GM18526 (cell line): ENCODE results near the gene NME3.

Experiments used
- POLR2A ChIP-seq: IDR thresholded peaks from 3 replicates; pipeline ENCODE4 v1.6.1; 2011; ENCODE audit not compliant: insufficient read length; ENCODE audit errors: extremely low read depth

The NME3 gene

DNA sequence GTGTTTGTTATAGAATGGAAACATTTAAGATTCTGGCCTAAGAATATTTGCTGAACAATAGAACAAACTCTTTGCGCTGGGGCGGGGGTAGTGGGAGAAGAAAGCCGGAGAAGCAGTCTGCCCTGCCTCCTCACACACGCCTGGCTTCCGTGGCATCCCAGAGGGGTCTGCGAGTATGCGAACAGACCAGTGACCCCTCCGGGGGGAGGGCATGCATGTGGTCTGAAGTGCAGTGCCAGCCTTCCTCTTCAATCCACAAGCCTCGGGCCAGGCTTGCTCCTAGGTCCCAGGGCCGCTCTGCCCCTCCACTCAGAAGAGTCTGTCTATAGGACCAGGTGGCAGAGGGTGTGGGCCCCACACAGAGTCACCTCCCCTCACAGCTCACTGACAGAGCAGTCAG is 36.3 kb upstream of the NME3 start:
- TF ChIP-seq POLR2A: no peak

DNA sequence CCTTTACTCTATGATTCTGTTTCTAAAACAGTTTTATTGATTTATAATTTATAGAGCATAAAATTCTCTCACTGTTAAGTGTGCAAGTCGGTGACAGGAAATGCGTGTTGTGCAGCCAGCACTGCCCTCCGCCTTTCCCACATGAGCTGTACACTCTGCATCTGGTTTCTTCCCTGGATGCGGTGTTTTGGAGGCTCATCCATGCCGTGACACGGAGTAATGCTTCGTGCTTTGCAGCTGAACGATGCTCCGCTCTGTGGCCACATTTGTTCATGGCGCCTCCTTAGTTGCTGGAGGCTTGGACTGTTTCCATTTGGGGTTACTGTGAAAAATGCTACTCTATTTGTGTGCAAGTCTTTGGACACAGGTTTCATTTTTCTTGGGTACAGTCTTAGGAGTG is 29.4 kb upstream of the NME3 start:
- TF ChIP-seq POLR2A: no peak

- no peak for TF ChIP-seq POLR2A
Measured at GRCh38 chr16:1794908-1795666, 23.7 kb upstream of the NME3 start.

- TF ChIP-seq POLR2A: no peak
Measured at GRCh38 chr16:1794221-1794871, 23.0 kb upstream of the NME3 start.

DNA sequence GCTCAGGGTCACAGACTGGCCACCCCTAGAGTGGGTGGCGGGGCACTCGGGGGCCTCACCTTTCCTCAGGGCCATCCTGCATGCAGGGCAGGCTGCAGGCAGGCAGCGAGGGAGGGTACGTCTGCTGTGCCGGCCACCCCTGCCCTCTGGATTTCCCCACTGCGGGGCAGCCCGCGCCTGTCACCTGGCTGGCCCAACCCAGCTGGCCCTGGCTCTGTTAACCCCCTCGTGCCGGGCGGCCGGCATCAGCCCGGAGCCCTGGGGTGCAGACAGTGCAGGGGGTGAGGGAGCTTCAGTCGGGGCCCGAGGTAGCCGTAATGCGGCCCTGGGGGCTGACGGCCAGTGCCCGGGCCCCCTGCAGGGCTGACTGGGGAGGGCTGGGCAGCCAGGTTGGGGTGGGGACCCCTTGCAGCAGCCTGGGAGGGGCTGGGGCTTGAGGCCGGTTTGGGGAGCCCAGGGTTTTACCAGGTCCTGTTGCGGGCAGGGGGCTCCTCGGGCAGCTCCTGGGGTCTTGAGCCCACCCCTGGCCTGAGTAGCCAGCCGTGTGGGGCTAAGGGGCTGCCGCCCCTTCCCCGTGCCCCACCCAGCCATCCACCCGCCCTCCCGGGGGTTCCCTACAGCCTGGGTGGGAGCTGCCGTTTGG is 22.4 kb upstream of the NME3 start, which contains the start of gene IGFALS:
Gene IGFALS (minus strand): TSS at position 128 of the 643 bp plus-strand sequence. CDS start 53 bp downstream, at position 75.
- no peak for TF ChIP-seq POLR2A

- no peak for TF ChIP-seq POLR2A
Measured at GRCh38 chr16:1792836-1793577, 21.7 kb upstream of the NME3 start.

DNA sequence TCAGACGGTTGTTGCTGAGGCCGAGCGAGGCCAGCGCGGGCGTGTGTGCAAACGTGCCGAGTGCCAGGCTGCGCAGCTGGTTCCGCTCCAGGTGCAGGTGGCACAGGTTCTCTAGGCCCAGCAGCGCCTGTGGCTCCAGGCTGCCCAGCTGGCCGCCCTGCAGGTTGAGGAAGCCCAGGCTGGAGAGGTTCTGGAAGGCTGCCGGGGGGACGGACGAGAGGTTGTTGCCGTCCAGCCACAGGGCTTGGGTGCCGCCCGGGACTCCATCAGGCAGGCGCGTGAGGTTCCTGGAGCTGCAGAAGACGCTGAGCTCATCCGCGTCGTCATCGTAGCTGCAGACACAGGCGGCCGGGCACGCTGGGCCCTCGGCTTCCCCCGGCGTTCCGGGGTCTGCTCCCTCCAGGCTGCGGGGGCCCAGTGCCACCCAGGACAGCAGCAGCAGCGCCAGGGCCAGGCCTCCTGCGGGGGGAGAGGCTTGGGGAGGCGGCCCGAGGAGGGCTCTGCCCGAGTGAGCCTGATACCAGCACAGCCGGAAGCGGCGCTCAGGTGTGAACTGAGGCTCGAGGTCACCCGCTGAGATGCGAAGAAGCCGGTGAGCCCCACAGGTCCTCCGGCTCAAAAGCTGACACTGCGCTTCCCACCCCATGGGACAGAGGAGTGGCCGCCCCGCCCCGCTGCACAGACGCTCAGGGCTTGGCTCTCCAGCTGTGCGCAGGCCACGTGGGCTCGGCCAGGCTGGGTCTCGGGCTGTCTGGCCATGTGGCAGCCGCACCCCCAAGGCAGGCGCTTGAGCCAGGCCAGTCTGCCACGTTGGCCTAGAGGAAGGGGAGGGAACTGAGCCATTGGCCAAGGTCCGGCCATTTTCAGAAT is 20.8 kb upstream of the NME3 start:
- no peak for TF ChIP-seq POLR2A

GRCh38 chr16:1791256-1791942 is 20.1 kb upstream of the NME3 start:
- no peak for TF ChIP-seq POLR2A

DNA sequence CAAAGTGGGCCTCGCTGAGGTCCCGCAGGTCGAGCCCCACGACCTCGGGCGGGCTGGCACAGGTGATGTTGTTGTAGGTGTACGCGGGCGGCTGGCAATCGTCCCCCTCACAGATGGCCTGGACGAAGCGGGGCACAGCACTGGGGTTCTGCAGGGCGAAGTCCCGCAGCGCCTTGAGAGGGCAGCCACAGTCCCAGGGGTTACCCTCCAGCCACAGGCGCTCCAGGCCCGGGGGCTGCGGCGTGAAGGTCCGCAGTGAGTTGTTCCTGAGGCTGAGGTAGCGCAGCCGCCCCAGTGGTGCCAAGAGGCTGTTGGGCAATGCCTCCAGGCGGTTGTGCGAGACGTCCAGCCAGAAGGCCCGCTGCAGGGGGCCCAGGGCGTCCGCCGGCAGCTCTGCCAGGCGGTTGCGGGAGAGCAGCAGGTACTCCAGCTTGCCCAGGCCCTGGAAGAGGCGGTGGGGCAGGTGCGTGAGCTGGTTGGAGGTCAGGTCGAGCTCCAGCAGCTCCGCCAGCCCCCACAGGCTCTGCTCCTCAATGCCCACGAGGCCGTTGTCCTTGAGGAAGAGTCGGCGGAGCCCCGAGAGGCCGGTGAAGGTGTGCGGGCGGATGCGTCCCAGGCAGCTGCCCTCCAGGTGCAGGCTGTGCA is 19.4 kb upstream of the NME3 start:
- TF ChIP-seq POLR2A: no peak

- TF ChIP-seq POLR2A: no peak
Measured at GRCh38 chr16:1790261-1790610, 18.9 kb upstream of the NME3 start.

- no peak for TF ChIP-seq POLR2A
Measured at GRCh38 chr16:1789643-1790045, 18.3 kb upstream of the NME3 start.

DNA sequence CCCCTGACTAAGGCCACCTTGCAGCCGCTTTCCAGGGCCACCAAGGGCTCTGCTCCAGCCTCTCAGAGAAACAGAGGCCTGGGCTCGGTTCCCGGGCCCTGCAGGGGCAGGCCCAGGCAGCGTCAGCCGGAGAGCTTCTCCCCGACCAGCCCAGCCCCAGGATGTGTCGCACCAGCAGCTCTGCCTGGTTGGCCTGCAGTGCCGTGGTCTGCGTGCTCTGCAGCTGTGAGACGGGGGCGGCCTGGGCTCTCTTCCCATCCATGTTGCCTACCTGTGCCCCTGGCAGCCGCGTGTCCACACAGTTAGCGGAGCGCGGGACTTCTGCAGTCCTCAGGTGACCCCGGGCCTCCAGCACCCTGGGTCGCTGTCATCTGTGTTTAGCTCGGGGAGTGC is 17.4 kb upstream of the NME3 start:
- no peak for TF ChIP-seq POLR2A

GRCh38 chr16:1788095-1788707 is 16.9 kb upstream of the NME3 start:
- no peak for TF ChIP-seq POLR2A
